KBM-7 (cell line): ENCODE data around the gene MSL1.

Experiments used
- DNase-seq: peaks from one replicate; pipeline ENCODE4 v3.0.0-alpha.2; 2015
- in situ Hi-C: fragments of 300-500 bp; cut with MboI; formaldehyde crosslinking; loops from 2 replicates; pipeline ENCODE4 v1.14.3; 2020; ENCODE audit warnings: low sequenced_read_pairs, low pct_unique_long_range_greater_than_20kb, mixed read lengths

MSL1 gene

GRCh38 chr17:40167685-40168261 lies 46.0 kb downstream of the MSL1 start:
- in situ Hi-C loops: no loop called here
- no peak for DNase-seq

GRCh38 chr17:40168262-40168832 lies 46.6 kb downstream of the MSL1 start:
- DNase-seq: peak; percentile 63
- in situ Hi-C loops: no loop called here

GRCh38 chr17:40170325-40170724 lies 48.6 kb downstream of the MSL1 start:
- in situ Hi-C loops: no loop called here
- no peak for DNase-seq

- in situ Hi-C loops: no loop called here
- DNase-seq: no peak
Observed at GRCh38 chr17:40171750-40172149, 50.0 kb downstream of the MSL1 start.

- no peak for DNase-seq
- in situ Hi-C loops: no loop called here
Observed at GRCh38 chr17:40173091-40173777, 51.5 kb downstream of the MSL1 start.

GRCh38 chr17:40173778-40174135 lies 52.0 kb downstream of the MSL1 start:
- DNase-seq: no peak
- in situ Hi-C loops: no loop called here

- in situ Hi-C loops: no loop called here
- DNase-seq: no peak
Observed at GRCh38 chr17:40174514-40174913, 52.7 kb downstream of the MSL1 start.

GRCh38 chr17:40175928-40176753 lies 54.4 kb downstream of the MSL1 start:
- in situ Hi-C loops: no loop called here
- DNase-seq: no peak

GRCh38 chr17:40176754-40177110 lies 55.0 kb downstream of the MSL1 start:
- in situ Hi-C loops: no loop called here
- DNase-seq: no peak

GRCh38 chr17:40177275-40177874 lies 55.6 kb downstream of the MSL1 start, which contains the start of gene RAPGEFL1:
RAPGEFL1 (plus strand) TSS chr17:40177470; CDS start chr17:40177862, 392 bp downstream.
- DNase-seq: no peak
- in situ Hi-C loops: no loop called here

GRCh38 chr17:40178021-40178601 lies 56.3 kb downstream of the MSL1 start:
- in situ Hi-C loops: no loop called here

GRCh38 chr17:40178660-40179059 lies 56.9 kb downstream of the MSL1 start:
- DNase-seq: no peak
- in situ Hi-C loops: no loop called here

More at GRCh38 chr17:40178021-40178601, 56.3 kb downstream of the MSL1 start:
- no peak for DNase-seq

- DNase-seq: no peak
Observed at GRCh38 chr17:40179923-40180659, 58.3 kb downstream of the MSL1 start.

GRCh38 chr17:40180694-40181093 lies 58.9 kb downstream of the MSL1 start:
- in situ Hi-C loops: no loop called here
- DNase-seq: no peak

More at GRCh38 chr17:40179923-40180659, 58.3 kb downstream of the MSL1 start:
- in situ Hi-C loops: no loop called here

GRCh38 chr17:40181205-40181604 lies 59.4 kb downstream of the MSL1 start:
- in situ Hi-C loops: no loop called here
- no peak for DNase-seq

- in situ Hi-C loops: no loop called here
- no peak for DNase-seq
Observed at GRCh38 chr17:40182606-40183005, 60.8 kb downstream of the MSL1 start.
